Gastrocnemius medialis (tissue), 4 donors: ENCODE data around the gene PRKCA.

Experiments
- POLR2A ChIP-seq, 2 donors: fragments of 450-650 bp; IDR thresholded peaks; one replicate each; pipeline ENCODE4 v1.6.1; 2017; ENCODE audit warnings: antibody characterized with exemption in 2 of 2, mild to moderate bottlenecking in 2 of 2, moderate library complexity in 2 of 2
- TF ChIP-seq, protein P1 (sequence below), 5 experiments: fragments of 450-650 bp in 3 of 5; fragments of 200-600 bp in 2 of 5; sonication (generic) in 2 of 5; IDR thresholded peaks in 4 of 5; conservative IDR thresholded peaks in 1 of 5; 1 replicate in 4 of 5; 2 replicates in 1 of 5; pipeline ENCODE4 v1.5.1; 2016 to 2019; ENCODE audit warnings: antibody characterized with exemption in 5 of 5, mild to moderate bottlenecking in 3 of 5, moderate library complexity in 3 of 5

- TF ChIP-seq, protein P1, sequence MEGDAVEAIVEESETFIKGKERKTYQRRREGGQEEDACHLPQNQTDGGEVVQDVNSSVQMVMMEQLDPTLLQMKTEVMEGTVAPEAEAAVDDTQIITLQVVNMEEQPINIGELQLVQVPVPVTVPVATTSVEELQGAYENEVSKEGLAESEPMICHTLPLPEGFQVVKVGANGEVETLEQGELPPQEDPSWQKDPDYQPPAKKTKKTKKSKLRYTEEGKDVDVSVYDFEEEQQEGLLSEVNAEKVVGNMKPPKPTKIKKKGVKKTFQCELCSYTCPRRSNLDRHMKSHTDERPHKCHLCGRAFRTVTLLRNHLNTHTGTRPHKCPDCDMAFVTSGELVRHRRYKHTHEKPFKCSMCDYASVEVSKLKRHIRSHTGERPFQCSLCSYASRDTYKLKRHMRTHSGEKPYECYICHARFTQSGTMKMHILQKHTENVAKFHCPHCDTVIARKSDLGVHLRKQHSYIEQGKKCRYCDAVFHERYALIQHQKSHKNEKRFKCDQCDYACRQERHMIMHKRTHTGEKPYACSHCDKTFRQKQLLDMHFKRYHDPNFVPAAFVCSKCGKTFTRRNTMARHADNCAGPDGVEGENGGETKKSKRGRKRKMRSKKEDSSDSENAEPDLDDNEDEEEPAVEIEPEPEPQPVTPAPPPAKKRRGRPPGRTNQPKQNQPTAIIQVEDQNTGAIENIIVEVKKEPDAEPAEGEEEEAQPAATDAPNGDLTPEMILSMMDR (IDR thresholded peaks at IDR 0.05 in 4 of 5, conservative IDR thresholded peaks at IDR 0.05 in 1 of 5) = no peak
- TF ChIP-seq POLR2A (IDR thresholded peaks at IDR 0.05) = no peak
Observed at GRCh38 chr17:66720567-66720966, 418.2 kb downstream of the PRKCA start.
